ENCODE results near the gene MCTP1.
"Not testable (repeated sequence)": the region's sequence is repeated elsewhere in the genome, so short reads cannot be mapped to it uniquely, and the experiment has no call there.

The MCTP1 gene

DNA sequence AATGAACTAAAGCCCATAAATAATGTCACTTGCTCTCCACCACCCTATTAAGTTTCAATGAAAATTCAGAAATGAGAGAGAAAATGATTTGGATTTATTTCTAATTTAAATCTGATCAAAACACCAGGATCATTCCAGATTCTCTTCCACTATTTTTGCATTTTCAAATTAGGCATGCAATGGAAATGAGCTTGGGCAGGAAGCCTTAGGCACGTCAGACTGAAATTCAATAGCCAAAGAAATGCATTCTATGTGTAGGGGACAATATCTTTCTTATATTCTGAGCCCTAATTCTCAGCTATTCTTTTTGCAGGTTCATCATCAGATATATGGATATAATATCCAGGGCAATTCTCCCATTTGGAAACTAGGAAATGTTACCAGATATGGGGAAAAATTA is 132.8 kb downstream of the MCTP1 start:
- no peak overlapping the region for H3K4me3 ChIP-seq (ENCODE audit: low read length)
- H3K79me2 ChIP-seq (ENCODE audit: low read length) = no peaks in the 10 kb centered on the region
- TF ChIP-seq EZH2 (optimal IDR thresholded peaks at IDR 0.05; ENCODE audit: low read depth, low read length) (no peak), EZH2phosphoT487 (IDR thresholded peaks at IDR 0.05; ENCODE audit: low read length) (no peak)
- TF ChIP-seq, protein P1, sequence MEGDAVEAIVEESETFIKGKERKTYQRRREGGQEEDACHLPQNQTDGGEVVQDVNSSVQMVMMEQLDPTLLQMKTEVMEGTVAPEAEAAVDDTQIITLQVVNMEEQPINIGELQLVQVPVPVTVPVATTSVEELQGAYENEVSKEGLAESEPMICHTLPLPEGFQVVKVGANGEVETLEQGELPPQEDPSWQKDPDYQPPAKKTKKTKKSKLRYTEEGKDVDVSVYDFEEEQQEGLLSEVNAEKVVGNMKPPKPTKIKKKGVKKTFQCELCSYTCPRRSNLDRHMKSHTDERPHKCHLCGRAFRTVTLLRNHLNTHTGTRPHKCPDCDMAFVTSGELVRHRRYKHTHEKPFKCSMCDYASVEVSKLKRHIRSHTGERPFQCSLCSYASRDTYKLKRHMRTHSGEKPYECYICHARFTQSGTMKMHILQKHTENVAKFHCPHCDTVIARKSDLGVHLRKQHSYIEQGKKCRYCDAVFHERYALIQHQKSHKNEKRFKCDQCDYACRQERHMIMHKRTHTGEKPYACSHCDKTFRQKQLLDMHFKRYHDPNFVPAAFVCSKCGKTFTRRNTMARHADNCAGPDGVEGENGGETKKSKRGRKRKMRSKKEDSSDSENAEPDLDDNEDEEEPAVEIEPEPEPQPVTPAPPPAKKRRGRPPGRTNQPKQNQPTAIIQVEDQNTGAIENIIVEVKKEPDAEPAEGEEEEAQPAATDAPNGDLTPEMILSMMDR (IDR thresholded peaks at IDR 0.05; ENCODE audit: low read length) = no peak

DNA sequence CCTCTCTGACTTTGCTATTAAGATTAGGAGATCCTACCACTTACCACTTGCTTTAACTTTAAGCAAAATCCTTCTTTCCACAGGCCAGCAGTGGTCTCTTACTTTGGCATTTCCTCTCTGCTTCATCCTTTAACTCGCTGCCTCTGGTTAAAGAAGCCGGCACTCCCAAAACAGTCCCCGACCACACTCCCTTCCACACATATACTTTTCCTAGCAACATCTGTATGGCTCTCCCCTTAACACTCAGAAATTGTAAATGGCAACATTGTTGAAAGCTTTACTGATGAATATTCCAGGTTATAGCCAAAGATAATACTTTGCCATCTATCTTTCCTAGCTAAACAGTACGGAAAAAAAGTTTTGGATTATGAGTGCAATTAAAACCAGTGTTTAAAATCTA is 133.2 kb downstream of the MCTP1 start:
- no peak overlapping the region for H3K4me2 ChIP-seq (ENCODE audit: low read depth, low read length)

More for the DNA sequence above, 132.8 kb downstream of the MCTP1 start:
- Histone ChIP-seq H3K27me3 (replicated peaks; ENCODE audit: insufficient read depth, low read length) (no peaks in the 10 kb centered on the region), H4K20me1 (ENCODE audit: insufficient read depth, low read length) (no peaks in the 10 kb centered on the region), H3K36me3 (replicated peaks; ENCODE audit: insufficient read depth, low read length) (no peaks in the 10 kb centered on the region), H3K9ac (ENCODE audit: low read length) (no peak overlapping the region), H3K9me3 (replicated peaks; ENCODE audit: insufficient read depth, low read length) (no peaks in the 10 kb centered on the region), H3F3A (ENCODE audit: insufficient read depth, low read length) (no peaks in the 10 kb centered on the region), H3K9me2 (replicated peaks; ENCODE audit: insufficient read depth, low read length) (no peaks in the 10 kb centered on the region), H2AFZ (ENCODE audit: low read length) (no peak overlapping the region), H3K27ac (ENCODE audit: low read length) (no peak overlapping the region), H3K4me2 (ENCODE audit: low read depth, low read length) (no peak overlapping the region), H3K4me1 (ENCODE audit: low read length) (no peaks in the 10 kb centered on the region)
- no peak for DNase-seq

DNA sequence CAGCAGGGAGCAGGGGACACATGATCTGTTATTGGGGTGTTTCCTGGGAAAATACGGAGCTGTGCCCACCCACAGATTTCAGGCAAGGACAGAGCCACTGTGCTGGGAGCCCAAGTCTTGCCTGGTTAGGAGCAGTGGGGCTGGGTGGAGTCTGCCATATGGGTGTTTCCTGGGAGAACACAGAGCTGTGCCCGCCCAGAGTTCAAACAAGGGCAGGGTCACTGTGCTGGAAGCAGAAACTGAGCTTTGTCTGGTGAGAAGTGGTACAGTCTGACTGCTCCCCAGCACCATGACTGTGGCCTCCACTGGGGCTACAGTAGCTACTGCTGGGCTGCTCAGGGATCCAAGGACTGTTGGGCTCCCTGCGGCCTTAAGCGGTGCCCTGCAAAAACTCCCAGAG is 135.5 kb downstream of the MCTP1 start:
- Histone ChIP-seq H3K4me1 (ENCODE audit: low read length) (no peaks in the 10 kb centered on the region), H2AFZ (ENCODE audit: low read length) (no peak overlapping the region)

More for the DNA sequence above, 133.2 kb downstream of the MCTP1 start:
- Histone ChIP-seq H3K9me2 (replicated peaks; ENCODE audit: insufficient read depth, low read length) (no peaks in the 10 kb centered on the region), H2AFZ (ENCODE audit: low read length) (no peak overlapping the region), H3F3A (ENCODE audit: insufficient read depth, low read length) (no peaks in the 10 kb centered on the region), H3K4me3 (ENCODE audit: low read length) (no peak overlapping the region), H3K27ac (ENCODE audit: low read length) (no peak overlapping the region), H3K27me3 (replicated peaks; ENCODE audit: insufficient read depth, low read length) (no peaks in the 10 kb centered on the region), H4K20me1 (ENCODE audit: insufficient read depth, low read length) (no peaks in the 10 kb centered on the region), H3K79me2 (ENCODE audit: low read length) (no peaks in the 10 kb centered on the region), H3K36me3 (replicated peaks; ENCODE audit: insufficient read depth, low read length) (no peaks in the 10 kb centered on the region), H3K9ac (ENCODE audit: low read length) (no peak overlapping the region), H3K9me3 (replicated peaks; ENCODE audit: insufficient read depth, low read length) (no peaks in the 10 kb centered on the region), H3K4me1 (ENCODE audit: low read length) (no peaks in the 10 kb centered on the region)
- DNase-seq = no peak
- TF ChIP-seq, protein P1 (IDR thresholded peaks at IDR 0.05; ENCODE audit: low read length) = no peak
- TF ChIP-seq EZH2phosphoT487 (IDR thresholded peaks at IDR 0.05; ENCODE audit: low read length) (no peak), EZH2 (optimal IDR thresholded peaks at IDR 0.05; ENCODE audit: low read depth, low read length) (no peak)

DNA sequence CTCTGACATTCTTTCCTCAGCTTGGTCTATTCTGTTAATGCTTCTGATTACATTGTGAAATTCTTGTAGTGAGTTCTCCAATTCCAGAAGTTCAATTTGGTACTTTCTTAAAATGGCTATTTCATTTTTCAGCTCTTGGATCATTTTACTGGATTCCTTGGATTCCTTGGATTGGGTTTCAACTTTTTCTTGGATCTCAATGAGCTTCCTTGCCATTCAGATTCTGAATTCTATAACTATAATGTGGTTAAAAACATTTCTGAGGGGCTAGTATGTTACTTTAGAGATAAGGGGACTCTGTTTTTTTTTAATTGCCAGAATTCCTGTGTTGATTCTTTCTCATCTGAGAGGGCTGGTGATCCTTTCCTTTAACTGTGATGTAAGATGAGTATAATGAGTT is 136.4 kb downstream of the MCTP1 start:
- Histone ChIP-seq H3K9me3 (replicated peaks; ENCODE audit: insufficient read depth, low read length) (no peaks in the 10 kb centered on the region), H2AFZ (ENCODE audit: low read length) (no peak overlapping the region), H3K27me3 (replicated peaks; ENCODE audit: insufficient read depth, low read length) (no peaks in the 10 kb centered on the region), H3K4me1 (ENCODE audit: low read length) (no peaks in the 10 kb centered on the region), H4K20me1 (ENCODE audit: insufficient read depth, low read length) (no peaks in the 10 kb centered on the region), H3K4me2 (ENCODE audit: low read depth, low read length) (no peak overlapping the region), H3K36me3 (replicated peaks; ENCODE audit: insufficient read depth, low read length) (no peaks in the 10 kb centered on the region), H3K9me2 (replicated peaks; ENCODE audit: insufficient read depth, low read length) (no peaks in the 10 kb centered on the region), H3K79me2 (ENCODE audit: low read length) (no peaks in the 10 kb centered on the region), H3F3A (ENCODE audit: insufficient read depth, low read length) (no peaks in the 10 kb centered on the region), H3K4me3 (ENCODE audit: low read length) (no peak overlapping the region), H3K9ac (ENCODE audit: low read length) (no peak overlapping the region), H3K27ac (ENCODE audit: low read length) (no peak overlapping the region)
- no peak for DNase-seq
- TF ChIP-seq, protein P1 (IDR thresholded peaks at IDR 0.05; ENCODE audit: low read length) = no peak
- TF ChIP-seq EZH2phosphoT487 (IDR thresholded peaks at IDR 0.05; ENCODE audit: low read length) (no peak), EZH2 (optimal IDR thresholded peaks at IDR 0.05; ENCODE audit: low read depth, low read length) (no peak)

More for the DNA sequence above, 135.5 kb downstream of the MCTP1 start:
- H3F3A ChIP-seq (ENCODE audit: insufficient read depth, low read length) = no peaks in the 10 kb centered on the region
- no peak for DNase-seq
- no peak overlapping the region for H3K4me2 ChIP-seq (ENCODE audit: low read depth, low read length)
- no peak overlapping the region for H3K27ac ChIP-seq (ENCODE audit: low read length)
- no peak for TF ChIP-seq EZH2phosphoT487 (IDR thresholded peaks at IDR 0.05; ENCODE audit: low read length)
- no peak for TF ChIP-seq EZH2 (optimal IDR thresholded peaks at IDR 0.05; ENCODE audit: low read depth, low read length)
- H3K9me3 ChIP-seq (replicated peaks; ENCODE audit: insufficient read depth, low read length) = no peaks in the 10 kb centered on the region
- H3K36me3 ChIP-seq (replicated peaks; ENCODE audit: insufficient read depth, low read length) = no peaks in the 10 kb centered on the region
- no peak overlapping the region for H3K9ac ChIP-seq (ENCODE audit: low read length)
- no peaks in the 10 kb centered on the region for H3K9me2 ChIP-seq (replicated peaks; ENCODE audit: insufficient read depth, low read length)
- no peak overlapping the region for H3K4me3 ChIP-seq (ENCODE audit: low read length)
- H4K20me1 ChIP-seq (ENCODE audit: insufficient read depth, low read length) = no peaks in the 10 kb centered on the region
- H3K27me3 ChIP-seq (replicated peaks; ENCODE audit: insufficient read depth, low read length) = no peaks in the 10 kb centered on the region
- no peaks in the 10 kb centered on the region for H3K79me2 ChIP-seq (ENCODE audit: low read length)

DNA sequence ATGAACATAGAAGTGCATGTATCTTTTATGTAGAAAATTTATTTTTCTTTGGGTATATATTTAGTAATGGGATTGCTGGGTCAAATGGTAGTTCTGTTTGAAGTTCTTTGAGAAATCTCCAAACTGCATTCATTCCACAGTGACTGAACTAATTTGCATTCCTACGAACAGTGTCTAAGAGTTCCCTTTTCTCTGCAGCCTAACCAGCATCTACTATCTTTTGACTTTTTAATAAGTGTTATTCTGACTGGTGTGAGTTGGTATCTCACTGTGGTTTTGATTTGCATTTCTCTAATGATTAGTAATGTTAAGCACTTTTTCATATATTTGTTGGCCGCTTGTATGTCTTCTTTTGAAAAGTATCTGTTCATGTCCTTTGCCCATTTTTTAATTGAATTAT is 141.0 kb downstream of the MCTP1 start:
- H3K4me1 ChIP-seq (ENCODE audit: low read length); H2AFZ ChIP-seq (ENCODE audit: low read length); H3K79me2 ChIP-seq (ENCODE audit: low read length); H4K20me1 ChIP-seq (ENCODE audit: insufficient read depth, low read length); H3K9me3 ChIP-seq (replicated peaks; ENCODE audit: insufficient read depth, low read length); H3K27me3 ChIP-seq (replicated peaks; ENCODE audit: insufficient read depth, low read length); H3K9ac ChIP-seq (ENCODE audit: low read length); H3K4me2 ChIP-seq (ENCODE audit: low read depth, low read length); H3K4me3 ChIP-seq (ENCODE audit: low read length); DNase-seq; H3K27ac ChIP-seq (ENCODE audit: low read length); H3K9me2 ChIP-seq (replicated peaks; ENCODE audit: insufficient read depth, low read length); H3K36me3 ChIP-seq (replicated peaks; ENCODE audit: insufficient read depth, low read length); H3F3A ChIP-seq (ENCODE audit: insufficient read depth, low read length): not testable (repeated sequence)

All from MM.1S (cell line).